Ovary (tissue), 9 donors: ENCODE data around the gene SFTPB. TPM values are rescaled to one million over a fixed set of nuclear protein-coding genes. Genes with fewer than 3 reads are reported as not detected.
"Not testable (repeated sequence)": the region's sequence is repeated elsewhere in the genome, so short reads cannot be mapped to it uniquely, and the experiment has no call there.

Experiments used
- DNase-seq, 5 donors: peaks; one replicate each; pipeline ENCODE4 v3.0.0-alpha.2; 2019 to 2020
- H3K27ac ChIP-seq, 2 donors: fragments of 200-600 bp; one replicate each; pipeline versions ENCODE4 v1.5.1 to v1.8.0; 2019 to 2022
- H3K27me3 ChIP-seq: fragments of 200-600 bp; one replicate; pipeline ENCODE4 v1.8.0; 2022
- H3K36me3 ChIP-seq: fragments of 200-600 bp; sonication (generic); one replicate; pipeline ENCODE4 v1.5.1; 2019
- H3K4me1 ChIP-seq: one replicate; pipeline ENCODE4 v1.8.1; 2013; ENCODE audit warnings: mild to moderate bottlenecking, moderate library complexity; ENCODE audit not compliant: insufficient read depth
- H3K4me3 ChIP-seq: fragments of 200-600 bp; sonication (generic); one replicate; pipeline ENCODE4 v1.5.1; 2017
- H3K9me3 ChIP-seq, 2 donors: fragments of 200-600 bp in 1 of 2; sonication (generic) in 1 of 2; one replicate each; pipeline versions ENCODE4 v1.5.1 to v1.8.1; 2013 to 2019; ENCODE audit warnings: mild to moderate bottlenecking in 1 of 2, moderate library complexity in 1 of 2
- CTCF ChIP-seq, 3 donors: fragments of 450-650 bp in 2 of 3; fragments of 200-600 bp in 1 of 3; IDR thresholded peaks; one replicate each; pipeline versions ENCODE4 v1.5.1 to v1.8.0; 2016 to 2022; ENCODE audit warnings: antibody characterized with exemption in 3 of 3, mild to moderate bottlenecking in 1 of 3
- EP300 ChIP-seq: sonication (generic); formaldehyde crosslinking; IDR thresholded peaks from one replicate; pipeline ENCODE4 v1.6.1; 2017; ENCODE audit warnings: antibody characterized with exemption
- POLR2A ChIP-seq: fragments of 450-650 bp; IDR thresholded peaks from one replicate; pipeline ENCODE4 v1.6.1; 2017; ENCODE audit warnings: antibody characterized with exemption, mild to moderate bottlenecking, moderate library complexity
- WGBS, 3 donors: extraction: QIAGEN DNeasy Blood & Tissue Kit in 1 of 3; methylation state at CpG; one replicate each; pipeline versions ENCODE4 v1.1.5 to v1.1.7; 2013 to 2017; 5-methylcytosine and 5-hydroxymethylcytosine counted together
- intact Hi-C, 4 donors: fragments of 100-400 bp; cut with DNase I; formaldehyde crosslinking; loops; one replicate each; pipeline versions ENCODE4 v1.11.0 to v1.15.1; 2022 to 2023
- polyA plus RNA-seq, 2 donors: library from polyadenylated mRNA; stranded (reverse); fragments of 200-250 nt in 1 of 2; fragments of 350-450 nt in 1 of 2; fragmentation: Illumina TruSeq in 1 of 2; extraction: RNeasy Lipid Tissue Mini Kit (QIAGEN cat#74804) in 1 of 2; gene quantifications; one replicate each; pipeline ENCODE4 v1.2.3, GENCODE V29; 2013 to 2014
- total RNA-seq, 7 donors: library from RNA; depleted of rRNA in 2 of 7; stranded (reverse); fragments of >200 nt in 2 of 7; fragmentation: NEBNext Ultra II Directional in 3 of 7; extraction: Animal tissue kit (Norgen Biotek cat#: 25700) in 3 of 7; gene quantifications; one replicate each; pipeline versions ENCODE4 v1.1.0 to v1.2.4, GENCODE V29; 2016 to 2023
- donor health status: DM: no; HTN: no; CAD: no; lungs with moderate emphysema.
- donor health status: DM: no; HTN: no; CAD: no.
- donor health status: Bipolar disorder and iron deficiency.
- donor health status: DM: yes; HTN: yes; CAD: no.
- donor health status: DM: no; HTN: no; CAD: no.
- donor health status: DM: yes; HTN: yes; CAD: no.

SFTPB gene
- total and polyA plus RNA-seq, 9 donors: 0.27 to 15.4 (median 1.0) TPM; not detected in 2

DNA sequence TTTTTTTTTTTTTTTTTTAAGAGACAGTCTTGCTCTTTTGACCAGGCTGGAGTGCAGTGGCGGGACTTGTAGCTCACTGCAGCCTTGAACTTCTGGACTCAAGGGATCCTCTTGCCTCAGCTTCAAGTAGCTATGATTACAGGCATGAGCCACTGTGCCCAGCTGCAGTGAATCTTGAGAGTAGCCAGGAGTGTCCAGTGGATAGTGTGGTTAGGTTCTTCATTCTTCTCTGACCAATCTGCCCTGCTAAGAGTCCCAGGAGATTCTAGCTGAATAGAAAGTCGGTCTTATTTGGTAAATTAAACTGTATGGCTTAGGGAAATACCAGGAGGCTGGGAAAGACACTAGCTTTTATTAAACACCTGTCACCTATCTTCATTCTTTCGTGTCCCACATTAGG, 36.7 kb downstream of the SFTPB start:
- no peak for TF ChIP-seq POLR2A
- no peak for TF ChIP-seq EP300
- no peak for TF ChIP-seq CTCF (IDR thresholded peaks at IDR 0.05)
- Histone ChIP-seq H3K36me3 (no peaks in the 10 kb centered on the region), H3K9me3 (no peaks in the 10 kb centered on the region), H3K27ac (no peak overlapping the region), H3K4me1 (peaks cover 2% of the 10 kb centered on the region), H3K4me3 (no peak overlapping the region), H3K27me3 (no peaks in the 10 kb centered on the region)
- intact Hi-C loops: loop anchor here in 1 of 4 donors (10.0 kb wide), 1 partner anchor 443 kb away; no protein-coding TSS in a partner anchor
- no peak for DNase-seq
- WGBS, 3 donors: 85 to 87% (median 87%) methylated on average over 3 of the region's 3 CpGs

DNA sequence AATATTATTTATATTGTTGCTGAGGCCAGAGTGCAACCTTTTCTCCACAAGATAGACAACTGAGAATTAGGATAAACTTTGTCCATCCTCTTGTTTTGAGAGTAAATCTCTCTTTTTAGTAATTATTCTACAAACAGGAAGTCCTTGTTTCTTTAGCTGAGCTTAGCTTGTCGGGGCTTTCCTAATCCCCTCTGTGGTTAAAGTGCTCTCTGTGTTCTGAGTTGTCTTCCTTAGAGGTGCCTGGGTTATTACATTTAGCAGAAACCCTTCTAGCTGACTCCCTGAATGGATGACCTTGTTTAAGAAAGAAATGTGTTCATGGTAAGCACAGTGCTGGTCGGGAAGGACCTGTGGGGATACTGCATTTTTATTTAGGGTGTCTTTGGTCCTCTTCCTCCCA, 39.3 kb downstream of the SFTPB start:
- H3K9me3 ChIP-seq: no peaks in the 10 kb centered on the region
- H3K27ac ChIP-seq: no peak overlapping the region
- no peak for TF ChIP-seq POLR2A
- TF ChIP-seq EP300: no peak
- TF ChIP-seq CTCF (IDR thresholded peaks at IDR 0.05): no peak
- no peaks in the 10 kb centered on the region for H3K27me3 ChIP-seq
- H3K4me3 ChIP-seq: no peak overlapping the region
- intact Hi-C loops: no loop called here
- no peak for DNase-seq
- H3K4me1 ChIP-seq: no peaks in the 10 kb centered on the region
- H3K36me3 ChIP-seq: no peaks in the 10 kb centered on the region
- WGBS, 3 donors: 64 to 80% (median 77%) methylated on average over 2 of the region's 2 CpGs

DNA sequence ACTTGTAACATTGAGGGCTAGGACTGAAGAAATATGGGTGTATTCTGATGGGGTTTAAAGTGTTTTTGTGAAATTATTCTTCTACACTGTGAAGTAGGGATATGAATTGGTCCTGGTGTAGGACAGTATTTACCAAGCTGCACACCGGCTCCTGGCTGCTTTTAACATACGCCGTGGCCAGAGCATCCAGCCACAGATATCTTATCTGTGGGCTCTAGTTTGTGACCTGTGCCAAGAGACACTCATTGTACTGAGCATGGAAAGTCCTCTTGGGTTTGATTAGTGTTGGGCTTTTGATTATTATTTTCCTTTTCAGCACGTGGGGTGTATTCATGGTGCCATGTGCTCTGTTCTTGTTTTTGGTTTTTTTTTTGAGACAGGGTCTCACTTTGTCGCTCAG, 44.0 kb downstream of the SFTPB start:
- Histone ChIP-seq H3K27me3 (no peaks in the 10 kb centered on the region), H3K4me1 (no peaks in the 10 kb centered on the region), H3K4me3 (no peak overlapping the region), H3K9me3 (no peaks in the 10 kb centered on the region), H3K27ac (no peak overlapping the region), H3K36me3 (no peaks in the 10 kb centered on the region)
- intact Hi-C loops: no loop called here
- 71 to 87% (median 74%) methylated on average over 5 of the region's 5 CpGs for WGBS, 3 donors
- no peak for DNase-seq
- TF ChIP-seq EP300: no peak
- no peak for TF ChIP-seq POLR2A
- no peak for TF ChIP-seq CTCF (IDR thresholded peaks at IDR 0.05)

GRCh38 chr2:85621338-85621737, 46.7 kb downstream of the SFTPB start:
- Histone ChIP-seq H3K9me3 (no peaks in the 10 kb centered on the region), H3K36me3 (no peaks in the 10 kb centered on the region), H3K27ac (no peak overlapping the region), H3K4me1 (no peaks in the 10 kb centered on the region), H3K27me3 (no peaks in the 10 kb centered on the region), H3K4me3 (no peak overlapping the region)
- TF ChIP-seq EP300 (no peak), POLR2A (no peak), CTCF (IDR thresholded peaks at IDR 0.05) (no peak)
- no peak for DNase-seq
- intact Hi-C loops: no loop called here
- 90 to 96% (median 94%) methylated on average over 1 of the region's 1 CpG for WGBS, 3 donors

GRCh38 chr2:85619617-85620016, 48.4 kb downstream of the SFTPB start:
- H3K4me1 ChIP-seq: no peaks in the 10 kb centered on the region
- H3K9me3 ChIP-seq: no peaks in the 10 kb centered on the region
- DNase-seq: no peak
- 90 to 95% (median 93%) methylated on average over 6 of the region's 6 CpGs for WGBS, 3 donors
- H3K27me3 ChIP-seq: no peaks in the 10 kb centered on the region
- H3K36me3 ChIP-seq: no peaks in the 10 kb centered on the region
- H3K4me3 ChIP-seq: no peak overlapping the region
- intact Hi-C loops: no loop called here
- TF ChIP-seq CTCF (IDR thresholded peaks at IDR 0.05) (no peak), POLR2A (no peak), EP300 (no peak)
- no peak overlapping the region for H3K27ac ChIP-seq

DNA sequence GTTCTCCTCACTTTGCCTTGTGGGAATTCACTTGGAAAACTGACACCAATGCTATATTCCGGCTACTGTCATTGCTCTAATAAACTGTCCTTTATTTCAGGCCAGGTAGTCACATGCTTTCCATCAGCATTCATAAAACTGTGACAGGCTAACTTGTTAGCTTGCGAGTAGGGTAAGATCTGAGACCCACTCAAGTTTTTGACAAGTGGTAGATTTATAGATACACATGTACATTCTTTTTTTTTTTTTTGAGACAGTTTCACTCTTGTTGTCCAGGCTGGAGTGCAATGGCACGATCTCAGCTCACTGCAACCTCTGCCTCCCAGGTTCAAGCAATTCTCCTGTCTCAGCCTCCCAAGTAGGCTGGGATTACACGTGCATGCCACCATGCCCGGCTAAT, 50.3 kb downstream of the SFTPB start:
- H3K4me3 ChIP-seq, H3K36me3 ChIP-seq, H3K27me3 ChIP-seq, H3K4me1 ChIP-seq, intact Hi-C loops, H3K27ac ChIP-seq, H3K9me3 ChIP-seq, DNase-seq: not testable (repeated sequence)
- WGBS, 3 donors: 80 to 89% (median 83%) methylated on average over 5 of the region's 5 CpGs
